Ishikawa (cell line): ENCODE data around the gene CPNE1.

ENCODE experiments used
- EGR1 ChIP-seq: IDR thresholded peaks from 2 replicates; pipeline ENCODE4 v1.6.1; 2012
- EP300 ChIP-seq: IDR thresholded peaks from 2 replicates; pipeline ENCODE4 v1.6.1; 2012; ENCODE audit warnings: borderline replicate concordance
- FOXM1 ChIP-seq: IDR thresholded peaks from 2 replicates; pipeline ENCODE4 v1.6.1; 2012; ENCODE audit warnings: low read depth, borderline replicate concordance
- NFIC ChIP-seq: IDR thresholded peaks from 2 replicates; pipeline ENCODE4 v1.6.1; 2012
- RAD21 ChIP-seq: IDR thresholded peaks from 2 replicates; pipeline ENCODE4 v1.6.1; 2012; ENCODE audit warnings: low read depth
- TAF1 ChIP-seq: IDR thresholded peaks from 2 replicates; pipeline ENCODE4 v1.6.1; 2012; ENCODE audit warnings: low read depth, mild to moderate bottlenecking
- TCF12 ChIP-seq: IDR thresholded peaks from 2 replicates; pipeline ENCODE4 v1.6.1; 2012; ENCODE audit warnings: low read depth
- TEAD4 ChIP-seq: IDR thresholded peaks from 2 replicates; pipeline ENCODE4 v1.6.1; 2012
- YY1 ChIP-seq: IDR thresholded peaks from 2 replicates; pipeline ENCODE4 v1.6.1; 2012; ENCODE audit warnings: low read depth
- ZBTB7A ChIP-seq: IDR thresholded peaks from 2 replicates; pipeline ENCODE4 v1.6.1; 2012; ENCODE audit warnings: low read depth
- TF ChIP-seq, protein P1 (sequence below): IDR thresholded peaks from 2 replicates; pipeline ENCODE4 v1.6.1; 2012
- TF ChIP-seq, protein P2 (sequence below): IDR thresholded peaks from 2 replicates; pipeline ENCODE4 v1.6.1; 2012; ENCODE audit warnings: low read depth, mild to moderate bottlenecking
- TF ChIP-seq, protein P3 (sequence below): IDR thresholded peaks from 2 replicates; pipeline ENCODE4 v1.6.1; 2012

Gene CPNE1

DNA sequence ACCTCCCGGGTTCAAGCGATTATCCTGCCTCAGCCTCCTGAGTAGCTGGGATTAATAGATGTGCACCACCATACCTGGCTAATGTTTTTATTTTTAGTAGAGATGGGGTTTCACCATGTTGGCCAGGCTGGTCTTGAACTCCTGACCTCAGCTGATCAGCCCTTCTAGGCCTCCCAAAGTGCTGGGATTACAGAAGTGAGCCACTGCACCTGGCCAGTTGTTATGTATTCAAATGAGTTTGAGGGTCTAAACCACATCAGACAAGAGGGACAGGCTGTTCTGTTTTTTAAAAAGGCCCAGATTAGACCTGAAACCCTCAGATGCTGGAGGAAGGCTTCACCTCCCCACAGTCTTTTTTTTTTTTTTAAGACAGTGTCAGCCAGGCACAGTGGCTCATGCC lies 53.2 kb downstream of the CPNE1 start:
- TF ChIP-seq ZBTB7A (no peak), EGR1 (no peak), TEAD4 (no peak), RAD21 (no peak), TCF12 (no peak), NFIC (no peak)
- TF ChIP-seq, protein P1, sequence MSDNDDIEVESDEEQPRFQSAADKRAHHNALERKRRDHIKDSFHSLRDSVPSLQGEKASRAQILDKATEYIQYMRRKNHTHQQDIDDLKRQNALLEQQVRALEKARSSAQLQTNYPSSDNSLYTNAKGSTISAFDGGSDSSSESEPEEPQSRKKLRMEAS, result no peak
- TF ChIP-seq, protein P2, sequence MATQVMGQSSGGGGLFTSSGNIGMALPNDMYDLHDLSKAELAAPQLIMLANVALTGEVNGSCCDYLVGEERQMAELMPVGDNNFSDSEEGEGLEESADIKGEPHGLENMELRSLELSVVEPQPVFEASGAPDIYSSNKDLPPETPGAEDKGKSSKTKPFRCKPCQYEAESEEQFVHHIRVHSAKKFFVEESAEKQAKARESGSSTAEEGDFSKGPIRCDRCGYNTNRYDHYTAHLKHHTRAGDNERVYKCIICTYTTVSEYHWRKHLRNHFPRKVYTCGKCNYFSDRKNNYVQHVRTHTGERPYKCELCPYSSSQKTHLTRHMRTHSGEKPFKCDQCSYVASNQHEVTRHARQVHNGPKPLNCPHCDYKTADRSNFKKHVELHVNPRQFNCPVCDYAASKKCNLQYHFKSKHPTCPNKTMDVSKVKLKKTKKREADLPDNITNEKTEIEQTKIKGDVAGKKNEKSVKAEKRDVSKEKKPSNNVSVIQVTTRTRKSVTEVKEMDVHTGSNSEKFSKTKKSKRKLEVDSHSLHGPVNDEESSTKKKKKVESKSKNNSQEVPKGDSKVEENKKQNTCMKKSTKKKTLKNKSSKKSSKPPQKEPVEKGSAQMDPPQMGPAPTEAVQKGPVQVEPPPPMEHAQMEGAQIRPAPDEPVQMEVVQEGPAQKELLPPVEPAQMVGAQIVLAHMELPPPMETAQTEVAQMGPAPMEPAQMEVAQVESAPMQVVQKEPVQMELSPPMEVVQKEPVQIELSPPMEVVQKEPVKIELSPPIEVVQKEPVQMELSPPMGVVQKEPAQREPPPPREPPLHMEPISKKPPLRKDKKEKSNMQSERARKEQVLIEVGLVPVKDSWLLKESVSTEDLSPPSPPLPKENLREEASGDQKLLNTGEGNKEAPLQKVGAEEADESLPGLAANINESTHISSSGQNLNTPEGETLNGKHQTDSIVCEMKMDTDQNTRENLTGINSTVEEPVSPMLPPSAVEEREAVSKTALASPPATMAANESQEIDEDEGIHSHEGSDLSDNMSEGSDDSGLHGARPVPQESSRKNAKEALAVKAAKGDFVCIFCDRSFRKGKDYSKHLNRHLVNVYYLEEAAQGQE, result no peak

DNA sequence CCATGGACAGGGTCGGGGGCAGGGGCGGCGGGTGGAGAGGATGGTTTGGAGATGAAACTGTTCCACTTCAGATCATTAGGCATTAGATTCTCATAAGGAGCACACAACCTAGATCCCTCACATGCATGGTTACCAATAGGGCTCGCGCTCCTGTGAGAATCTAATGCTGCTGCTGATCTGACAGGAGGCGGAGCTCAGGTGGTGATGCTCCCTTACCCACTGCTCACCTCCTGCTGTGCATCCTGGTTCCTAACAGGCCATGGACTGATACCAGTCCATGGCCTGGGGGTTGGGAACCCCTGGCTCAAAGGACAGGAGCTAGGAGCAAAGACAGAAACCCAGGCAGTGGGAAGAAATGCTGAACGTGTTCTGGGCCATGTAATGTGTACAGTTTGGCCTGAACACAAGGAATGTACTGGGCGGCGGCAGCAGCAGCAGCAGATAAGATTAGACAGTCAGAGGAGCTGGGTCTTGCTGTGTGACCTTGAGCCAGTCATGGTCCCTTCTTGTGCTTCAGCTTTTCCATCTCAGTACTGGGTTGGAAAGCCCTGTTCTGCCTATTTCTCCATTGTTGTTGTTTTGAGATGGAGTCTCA lies 53.8 kb downstream of the CPNE1 start:
- TF ChIP-seq, protein P2, result no peak
- no peak for TF ChIP-seq EP300

DNA sequence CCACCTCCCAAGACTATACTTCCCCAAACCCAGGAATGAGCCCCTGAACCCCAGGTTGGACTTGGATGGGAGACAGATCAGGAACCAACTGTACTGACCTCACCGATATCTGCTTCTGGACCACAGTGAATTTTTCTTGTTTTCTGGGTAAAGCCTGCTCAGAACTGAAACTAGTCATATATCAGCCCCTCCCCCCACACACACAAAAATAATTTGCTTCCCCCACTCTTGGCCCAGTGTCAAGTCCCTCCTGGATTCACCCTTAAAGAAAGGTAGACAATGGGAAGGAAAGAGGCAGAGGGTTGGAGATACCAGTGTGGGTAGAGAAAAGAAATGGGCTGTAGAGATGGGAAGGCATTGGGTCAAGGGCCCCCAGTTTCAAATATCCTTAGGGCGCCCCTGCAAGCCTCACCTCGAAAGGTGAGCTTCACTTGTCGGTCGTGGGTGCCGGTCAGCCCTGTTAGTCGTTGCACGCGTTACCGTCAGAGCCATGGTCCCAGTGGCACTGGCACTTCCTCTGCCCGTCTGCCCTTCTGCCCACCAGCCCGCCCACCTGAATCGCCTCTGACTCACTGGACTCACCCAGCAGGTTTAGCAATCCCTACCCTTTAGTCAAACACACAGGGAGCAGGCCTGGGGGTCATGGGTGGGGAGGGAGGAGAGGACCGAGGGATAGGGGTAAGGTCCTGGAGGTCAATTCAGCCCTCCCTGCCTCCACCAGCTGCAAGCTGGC lies 57.5 kb downstream of the CPNE1 start:
- 0 out of 2 replicates have a peak, but pooled peaks have one; percentile 43 for TF ChIP-seq ZBTB7A
- peak; percentile 59; the same call in 1 of the 2 replicates for TF ChIP-seq EGR1
- no peak for TF ChIP-seq RAD21
- TF ChIP-seq NFIC, result no peak

DNA sequence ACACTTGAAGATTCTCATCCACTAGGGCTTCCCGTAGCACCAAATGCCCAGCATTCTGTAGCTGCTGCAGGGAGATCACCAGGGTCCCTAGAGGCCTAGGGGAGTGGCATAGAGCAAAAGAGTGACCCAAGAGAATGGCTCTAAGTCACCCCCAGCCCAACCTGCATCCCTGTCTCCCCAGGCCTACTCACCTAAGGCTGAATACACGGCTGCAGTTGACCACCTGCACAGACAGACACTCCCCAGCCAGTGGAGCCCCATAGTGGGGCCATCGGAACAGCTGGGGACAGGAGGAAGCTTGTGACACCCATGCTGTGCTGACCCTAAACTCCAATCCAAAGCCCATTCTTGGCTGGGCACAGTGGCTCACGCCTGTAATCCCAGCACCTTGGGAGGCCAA lies 58.6 kb downstream of the CPNE1 start:
- TF ChIP-seq FOXM1 (no peak), TCF12 (no peak), NFIC (no peak), YY1 (no peak), EGR1 (no peak)

DNA sequence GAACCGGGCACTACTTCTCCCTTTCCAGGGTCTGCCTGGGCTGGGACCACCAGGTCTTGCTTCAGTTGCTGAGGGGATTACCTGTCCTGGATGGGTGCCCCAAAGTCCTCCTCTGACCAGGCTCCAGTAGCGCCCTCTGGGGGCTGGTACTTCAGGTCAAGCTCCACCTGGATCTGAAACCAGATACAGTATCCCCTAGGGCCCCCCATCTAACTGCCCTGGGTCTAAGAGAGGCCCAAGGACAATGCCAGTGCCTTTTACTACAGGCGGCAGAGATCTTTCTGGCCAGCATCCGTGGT lies 60.3 kb downstream of the CPNE1 start:
- TF ChIP-seq, protein P3, sequence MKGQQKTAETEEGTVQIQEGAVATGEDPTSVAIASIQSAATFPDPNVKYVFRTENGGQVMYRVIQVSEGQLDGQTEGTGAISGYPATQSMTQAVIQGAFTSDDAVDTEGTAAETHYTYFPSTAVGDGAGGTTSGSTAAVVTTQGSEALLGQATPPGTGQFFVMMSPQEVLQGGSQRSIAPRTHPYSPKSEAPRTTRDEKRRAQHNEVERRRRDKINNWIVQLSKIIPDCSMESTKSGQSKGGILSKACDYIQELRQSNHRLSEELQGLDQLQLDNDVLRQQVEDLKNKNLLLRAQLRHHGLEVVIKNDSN, result no peak
- TF ChIP-seq RAD21, result peak; percentile 53

DNA sequence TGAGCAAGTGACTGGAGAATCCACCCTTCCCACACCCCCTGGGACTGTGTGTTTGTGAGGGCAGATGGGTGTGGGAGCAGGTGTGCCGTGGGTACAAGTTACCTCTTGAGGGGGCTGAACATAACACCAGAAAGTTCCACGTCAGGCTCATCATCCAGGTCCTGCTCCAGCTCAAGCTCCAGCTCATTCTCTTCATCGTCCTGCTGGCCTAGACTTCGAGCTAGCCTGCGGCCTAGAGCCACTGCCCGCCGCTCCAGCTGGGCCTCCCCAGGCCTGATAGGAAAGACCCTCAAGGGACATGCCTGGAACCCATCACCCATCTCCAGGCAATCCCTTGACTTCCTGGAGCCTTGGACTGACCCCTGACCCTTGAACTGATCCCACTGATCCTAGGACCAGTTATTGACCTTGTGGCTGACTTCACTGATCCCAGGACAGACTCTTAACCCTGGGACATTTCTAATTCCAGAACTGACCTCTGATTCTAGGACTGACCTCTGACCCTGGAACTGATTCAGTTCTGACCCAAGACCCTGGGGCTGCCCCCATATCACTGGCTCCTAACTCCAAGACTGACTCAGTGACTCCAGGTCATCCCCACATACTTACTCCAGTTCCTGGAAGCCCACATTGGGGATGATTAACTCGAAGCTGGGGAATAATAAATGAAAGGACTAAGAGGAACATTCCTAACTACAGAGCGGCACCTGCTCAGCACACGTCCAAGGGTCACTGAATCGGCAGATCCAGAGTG lies 60.8 kb downstream of the CPNE1 start:
- TF ChIP-seq NFIC (no peak), FOXM1 (no peak), EGR1 (no peak), TEAD4 (no peak), EP300 (no peak), TCF12 (no peak), ZBTB7A (no peak), RAD21 (no peak), YY1 (no peak), TAF1 (no peak)
- TF ChIP-seq, protein P2, result no peak
